ENCODE results near the gene BCAS3.
"Not testable (repeated sequence)": the region's sequence is repeated elsewhere in the genome, so short reads cannot be mapped to it uniquely, and the experiment has no call there.

The BCAS3 gene

GRCh38 chr17:61429274-61429673 lies 751.6 kb downstream of the BCAS3 start:
- TF ChIP-seq, protein P1, sequence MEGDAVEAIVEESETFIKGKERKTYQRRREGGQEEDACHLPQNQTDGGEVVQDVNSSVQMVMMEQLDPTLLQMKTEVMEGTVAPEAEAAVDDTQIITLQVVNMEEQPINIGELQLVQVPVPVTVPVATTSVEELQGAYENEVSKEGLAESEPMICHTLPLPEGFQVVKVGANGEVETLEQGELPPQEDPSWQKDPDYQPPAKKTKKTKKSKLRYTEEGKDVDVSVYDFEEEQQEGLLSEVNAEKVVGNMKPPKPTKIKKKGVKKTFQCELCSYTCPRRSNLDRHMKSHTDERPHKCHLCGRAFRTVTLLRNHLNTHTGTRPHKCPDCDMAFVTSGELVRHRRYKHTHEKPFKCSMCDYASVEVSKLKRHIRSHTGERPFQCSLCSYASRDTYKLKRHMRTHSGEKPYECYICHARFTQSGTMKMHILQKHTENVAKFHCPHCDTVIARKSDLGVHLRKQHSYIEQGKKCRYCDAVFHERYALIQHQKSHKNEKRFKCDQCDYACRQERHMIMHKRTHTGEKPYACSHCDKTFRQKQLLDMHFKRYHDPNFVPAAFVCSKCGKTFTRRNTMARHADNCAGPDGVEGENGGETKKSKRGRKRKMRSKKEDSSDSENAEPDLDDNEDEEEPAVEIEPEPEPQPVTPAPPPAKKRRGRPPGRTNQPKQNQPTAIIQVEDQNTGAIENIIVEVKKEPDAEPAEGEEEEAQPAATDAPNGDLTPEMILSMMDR (IDR thresholded peaks at IDR 0.05), result no peak
- DNase-seq (ENCODE audit: low spot score), result no peak
- no peak overlapping the region for H3K4me3 ChIP-seq
- no peak overlapping the region for H3K27ac ChIP-seq

- not testable (repeated sequence) for H3K4me3 ChIP-seq; DNase-seq (ENCODE audit: low spot score); H3K27ac ChIP-seq
Measured at GRCh38 chr17:61429831-61430230, 752.2 kb downstream of the BCAS3 start.

GRCh38 chr17:61431594-61432311 lies 754.1 kb downstream of the BCAS3 start:
- TF ChIP-seq, protein P1 (IDR thresholded peaks at IDR 0.05), result no peak
- Histone ChIP-seq H3K27ac (no peak overlapping the region), H3K4me3 (no peak overlapping the region)
- DNase-seq (ENCODE audit: low spot score), result no peak

DNA sequence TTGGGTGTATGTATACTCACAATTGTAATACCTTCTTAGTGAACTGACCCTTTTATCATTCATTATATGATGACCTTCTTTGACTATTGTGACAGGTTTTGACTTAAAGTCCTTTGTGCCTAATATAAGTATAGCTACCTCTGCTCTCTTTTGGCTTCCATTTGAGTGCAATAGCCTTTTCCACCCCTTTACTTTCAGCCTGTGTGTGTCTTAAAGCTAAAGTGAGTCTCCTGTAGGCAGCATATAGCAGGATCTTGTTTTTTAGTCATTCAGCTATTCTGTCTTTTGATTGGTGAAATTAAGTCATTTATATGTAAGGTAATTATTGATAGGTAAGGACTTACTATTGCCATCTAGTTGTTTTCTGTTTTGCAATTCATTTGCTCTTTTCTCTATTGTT lies 758.6 kb downstream of the BCAS3 start:
- DNase-seq (ENCODE audit: low spot score), result no peak
- no peak overlapping the region for H3K4me3 ChIP-seq

GRCh38 chr17:61436995-61437704 lies 759.5 kb downstream of the BCAS3 start:
- no peak for DNase-seq (ENCODE audit: low spot score)
- TF ChIP-seq, protein P1 (IDR thresholded peaks at IDR 0.05), result no peak
- Histone ChIP-seq H3K27ac (no peak overlapping the region), H3K4me3 (no peak overlapping the region)

More for the DNA sequence above, 758.6 kb downstream of the BCAS3 start:
- TF ChIP-seq, protein P1 (IDR thresholded peaks at IDR 0.05), result no peak
- H3K27ac ChIP-seq, result no peak overlapping the region

DNA sequence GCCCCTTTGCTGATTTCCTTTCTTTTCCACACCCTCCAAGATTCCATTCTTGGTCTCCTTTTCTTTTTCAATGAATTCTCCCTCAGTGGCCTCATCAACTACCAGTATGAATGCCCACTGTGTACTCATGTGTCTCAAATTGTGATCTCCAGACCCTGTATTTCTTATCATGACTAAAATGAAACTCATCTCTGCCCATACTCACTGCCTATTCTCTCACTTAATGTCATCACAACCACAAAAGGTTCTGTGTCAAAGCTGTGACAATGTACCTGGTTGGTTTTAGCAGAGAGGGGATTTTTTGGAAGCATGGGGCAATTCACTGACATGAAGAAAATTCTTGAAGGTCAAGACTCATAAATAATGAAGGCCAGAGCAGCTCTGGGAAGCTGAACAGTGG lies 763.0 kb downstream of the BCAS3 start:
- TF ChIP-seq, protein P1 (IDR thresholded peaks at IDR 0.05), result no peak
- H3K4me3 ChIP-seq, result no peak overlapping the region
- no peak overlapping the region for H3K27ac ChIP-seq
- no peak for DNase-seq (ENCODE audit: low spot score)

- H3K4me3 ChIP-seq; DNase-seq (ENCODE audit: low spot score); H3K27ac ChIP-seq: not testable (repeated sequence)
Measured at GRCh38 chr17:61441507-61441906, 763.9 kb downstream of the BCAS3 start.

DNA sequence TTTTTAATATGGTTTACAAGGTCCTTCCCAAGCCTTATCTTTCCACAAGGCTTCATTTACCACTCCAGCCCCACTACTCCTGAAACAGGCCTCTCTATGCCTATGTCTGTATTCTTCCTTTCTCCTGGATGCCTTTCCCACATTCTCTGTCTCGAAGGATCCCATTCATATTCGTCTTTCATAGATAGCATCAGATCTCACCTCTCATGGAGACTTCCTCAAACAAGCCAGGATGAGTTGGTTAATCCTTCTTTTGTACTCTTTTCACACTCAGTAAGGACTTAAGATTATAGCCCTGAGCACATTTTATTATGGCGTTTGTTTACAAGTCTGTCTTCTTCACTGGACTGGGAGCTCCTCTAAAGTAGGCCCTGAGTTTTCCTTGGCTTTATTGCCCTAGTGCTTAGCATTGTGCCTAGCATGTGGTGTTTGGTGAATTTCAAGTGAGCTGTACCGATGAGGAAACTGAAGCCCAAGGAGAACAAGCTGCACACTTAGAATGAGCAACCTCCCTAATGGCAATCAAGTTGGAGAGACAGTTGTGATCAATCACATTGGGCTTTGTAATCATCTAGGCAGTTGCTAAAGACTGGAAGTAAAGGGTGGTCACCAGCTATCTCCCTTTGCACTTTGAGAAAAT lies 764.6 kb downstream of the BCAS3 start:
- H3K27ac ChIP-seq, result no peak overlapping the region
- TF ChIP-seq, protein P1 (IDR thresholded peaks at IDR 0.05), result no peak
- DNase-seq (ENCODE audit: low spot score), result no peak

More for the DNA sequence above, 764.6 kb downstream of the BCAS3 start:
- no peak overlapping the region for H3K4me3 ChIP-seq
